A549 (cell line): ENCODE measurements around the gene CENPU. TPM values are rescaled to one million over a fixed set of nuclear protein-coding genes. Genes with fewer than 3 reads are reported as not detected.

Source experiments
- ATAC-seq, 2 experiments: fragments of 200-7000 bp in 1 of 2; fragments of >200 bp in 1 of 2; cut with Nextera tagmentation in 1 of 2; cut with Tn5 transposase in 1 of 2; 3 replicates each; pipeline versions ENCODE4 v1.8.0 to v1.9.1; 2018 to 2020; ENCODE audit warnings: mild to moderate bottlenecking in 1 of 2, moderate library complexity in 1 of 2
- CTCF ChIA-PET: fragments of 300-600 bp; sonication (Branson Sonifier 250); formaldehyde crosslinking; extraction: SDS; loops from one replicate; lab custom pipeline; 2021; ENCODE audit warnings: antibody characterized with exemption, inconsistent platforms; lab: Yijun Ruan, JAX
- POLR2A ChIA-PET: fragments of 350-600 bp; formaldehyde crosslinking; extraction: SDS; loops from one replicate; lab custom pipeline; 2021; ENCODE audit warnings: antibody characterized with exemption, inconsistent platforms; lab: Yijun Ruan, JAX
- DNase-seq, 2 experiments: peaks; one replicate each; pipeline versions ENCODE4 v3.0.0 to v3.0.0-alpha.2; 2011 to 2016; ENCODE audit warnings: low read depth in 1 of 2, low spot score in 1 of 2
- FAIRE-seq: peaks from 2 replicates; lab custom pipeline; 2011; peaks lifted over from hg19 to GRCh38; lab: Jason Lieb, UNC
- H3K27ac ChIP-seq, 2 experiments: fragments of >200 bp; sonication (Bioruptor Twin); formaldehyde crosslinking; 3 replicates each; pipeline ENCODE4 v1.5.1; 2016 to 2017
- H3K4me1 ChIP-seq: fragments of >200 bp; sonication (Bioruptor Twin); formaldehyde crosslinking; 3 replicates; pipeline ENCODE4 v1.6.1; 2016
- H3K4me2 ChIP-seq: fragments of >200 bp; sonication (Bioruptor Twin); formaldehyde crosslinking; 3 replicates; pipeline ENCODE4 v1.6.1; 2016
- H3K4me3 ChIP-seq: fragments of >200 bp; sonication (Bioruptor Twin); formaldehyde crosslinking; 3 replicates; pipeline ENCODE4 v1.5.1; 2016
- H3K9me3 ChIP-seq: fragments of >200 bp; sonication (Bioruptor Twin); formaldehyde crosslinking; 3 replicates; pipeline ENCODE4 v1.6.1; 2016
- ATOH8 ChIP-seq: fragments of 250-450 bp; sonication (Bioruptor Pico); IDR thresholded peaks from 2 replicates; pipeline ENCODE4 v1.5.0; 2020; ENCODE audit warnings: low read depth, mild to moderate bottlenecking, moderate library complexity
- BCL3 ChIP-seq: fragments of >200 bp; sonication (Bioruptor Twin); formaldehyde crosslinking; IDR thresholded peaks from 3 replicates; pipeline ENCODE4 v1.6.1; 2016
- CBX2 ChIP-seq: fragments of 200-600 bp; sonication (generic); IDR thresholded peaks from 2 replicates; pipeline ENCODE4 v1.6.1; 2016; ENCODE audit warnings: low read depth, mild to moderate bottlenecking, borderline replicate concordance
- CTCF ChIP-seq: fragments of >200 bp; sonication (Bioruptor Twin); formaldehyde crosslinking; IDR thresholded peaks from 3 replicates; pipeline ENCODE4 v1.5.1; 2016
- E2F6 ChIP-seq: IDR thresholded peaks from 2 replicates; pipeline ENCODE4 v1.6.1; 2012; ENCODE audit warnings: low read depth, borderline replicate concordance
- EHF ChIP-seq: fragments of 250-450 bp; sonication (Bioruptor Pico); IDR thresholded peaks from 2 replicates; pipeline ENCODE4 v1.5.0; 2020; ENCODE audit warnings: mild to moderate bottlenecking
- EHMT2 ChIP-seq: fragments of 200-600 bp; sonication (generic); IDR thresholded peaks from 2 replicates; pipeline ENCODE4 v1.6.1; 2016; ENCODE audit warnings: antibody characterized with exemption, low read depth, mild to moderate bottlenecking, moderate library complexity
- FOSB ChIP-seq: fragments of 250-450 bp; sonication (Bioruptor Pico); IDR thresholded peaks from 2 replicates; pipeline ENCODE4 v1.5.0; 2020; ENCODE audit warnings: mild to moderate bottlenecking, moderate library complexity
- FOXS1 ChIP-seq: fragments of 250-450 bp; sonication (Bioruptor Pico); IDR thresholded peaks from 2 replicates; pipeline ENCODE4 v1.5.0; 2020; ENCODE audit warnings: mild to moderate bottlenecking, moderate library complexity
- HOXA7 ChIP-seq: fragments of 250-450 bp; sonication (Bioruptor Pico); IDR thresholded peaks from 2 replicates; pipeline ENCODE4 v1.5.0; 2020; ENCODE audit warnings: mild to moderate bottlenecking, moderate library complexity
- HOXB5 ChIP-seq: fragments of 250-450 bp; sonication (Bioruptor Pico); IDR thresholded peaks from 2 replicates; pipeline ENCODE4 v1.5.0; 2020; ENCODE audit warnings: mild to moderate bottlenecking, moderate library complexity
- KDM1A ChIP-seq: fragments of 200-600 bp; sonication (generic); IDR thresholded peaks from 2 replicates; pipeline ENCODE4 v1.6.1; 2016; ENCODE audit warnings: low read depth, mild to moderate bottlenecking
- KDM5A ChIP-seq: fragments of 200-600 bp; sonication (generic); IDR thresholded peaks from 2 replicates; pipeline ENCODE4 v1.6.1; 2016; ENCODE audit warnings: antibody characterized with exemption, mild to moderate bottlenecking
- MAFK ChIP-seq: fragments of 450-650 bp; IDR thresholded peaks from 2 replicates; pipeline ENCODE4 v1.6.1; 2014; ENCODE audit not compliant: partially characterized antibody
- MAX ChIP-seq: IDR thresholded peaks from 2 replicates; pipeline ENCODE4 v1.6.1; 2012
- MYC ChIP-seq: IDR thresholded peaks from 2 replicates; pipeline ENCODE4 v1.6.1; 2012; ENCODE audit warnings: mild to moderate bottlenecking, inconsistent platforms, low read length, improper control_type of control experiment, borderline replicate concordance
- RAD21 ChIP-seq, 2 experiments: fragments of >200 bp in 1 of 2; sonication (Bioruptor Twin) in 1 of 2; formaldehyde crosslinking in 1 of 2; IDR thresholded peaks in 1 of 2; conservative IDR thresholded peaks in 1 of 2; 2 replicates in 1 of 2; 3 replicates in 1 of 2; pipeline ENCODE4 v1.6.1; 2012 to 2018; ENCODE audit warnings: inconsistent platforms in 1 of 2
- RARB ChIP-seq: fragments of 250-450 bp; sonication (Bioruptor Pico); IDR thresholded peaks from 2 replicates; pipeline ENCODE4 v1.8.0; 2021; ENCODE audit warnings: mild to moderate bottlenecking, moderate library complexity
- RCOR1 ChIP-seq: fragments of 150-350 bp; IDR thresholded peaks from 2 replicates; pipeline ENCODE4 v1.6.1; 2014; ENCODE audit warnings: antibody characterized with exemption, low read length, low read depth
- RNF2 ChIP-seq: fragments of 200-600 bp; sonication (generic); IDR thresholded peaks from 2 replicates; pipeline ENCODE4 v1.6.1; 2016; ENCODE audit warnings: low read depth, mild to moderate bottlenecking, antibody characterized with exemption, moderate library complexity, borderline replicate concordance
- SREBF2 ChIP-seq: fragments of 450-650 bp; IDR thresholded peaks from 2 replicates; pipeline ENCODE4 v1.6.1; 2014; ENCODE audit warnings: mild to moderate bottlenecking, moderate library complexity
- TFCP2L1 ChIP-seq: fragments of 250-450 bp; sonication (Bioruptor Pico); IDR thresholded peaks from 2 replicates; pipeline ENCODE4 v1.5.0; 2021; ENCODE audit warnings: mild to moderate bottlenecking
- ZFP36 ChIP-seq: fragments of 450-650 bp; IDR thresholded peaks from 2 replicates; pipeline ENCODE4 v1.6.1; 2014; ENCODE audit warnings: borderline replicate concordance; ENCODE audit not compliant: partially characterized antibody
- ZSCAN20 ChIP-seq: fragments of 250-450 bp; sonication (Bioruptor Pico); IDR thresholded peaks from 2 replicates; pipeline ENCODE4 v1.8.0; 2022; ENCODE audit warnings: mild to moderate bottlenecking, moderate library complexity
- WGBS: methylation state at CpG from one replicate; pipeline ENCODE4 v1.1.6; 2017; ENCODE audit errors: missing lambda C conversion rate; 5-methylcytosine and 5-hydroxymethylcytosine counted together
- polyA plus RNA-seq, 4 experiments: library from polyadenylated mRNA; depleted of rRNA in 3 of 4; stranded (reverse); fragments of >200 nt; fragmentation: RNase III in 1 of 4; extraction: RNeasy Plus Mini Kit Qiagen cat#74134 plus additional on column Dnase treatment in 1 of 4; gene quantifications; 2 replicates in 3 of 4; 3 replicates in 1 of 4; pipeline ENCODE4 v1.2.3, GENCODE V29; 2011 to 2017

The CENPU gene
- polyA plus RNA-seq, 2 of the 4 experiments (the other 2 are of a cell fraction), result 22.9 to 28.4 TPM

GRCh38 chr4:184648313-184649025 is 85.4 kb downstream of the CENPU start:
- no peaks in the 10 kb centered on the region for H3K9me3 ChIP-seq
- H3K27ac ChIP-seq, result peak overlapping the region; percentile 82 to 97
- FAIRE-seq (no peak), DNase-seq (peak; percentile 3 to 21), ATAC-seq (peak; percentile 54 to 62)
- WGBS, result 8% methylated on average over 14 of the region's 52 CpGs
- POLR2A ChIA-PET, result interaction anchor here (1.0 to 1.9 kb wide), 3 partner anchors 37 to 661 kb away, joined by 3 to 8 read pairs (median 4); partner anchors contain the start of gene CENPU
- peak overlapping the region; percentile 83 for H3K4me3 ChIP-seq
- peaks cover 14% of the 10 kb centered on the region for H3K4me1 ChIP-seq
- TF ChIP-seq ZSCAN20 (CRISPR knock-in tag), result no peak
- TF ChIP-seq EHMT2, result no peak
- no peak for TF ChIP-seq HOXB5 (CRISPR knock-in tag)
- TF ChIP-seq RAD21 (conservative IDR thresholded peaks at IDR 0.05 in 1 of 2, IDR thresholded peaks at IDR 0.05 in 1 of 2), result no peak
- TF ChIP-seq SREBF2, result no peak
- TF ChIP-seq FOXS1, result no peak
- no peak for TF ChIP-seq RCOR1
- TF ChIP-seq HOXA7 (CRISPR knock-in tag), result no peak
- no peak for TF ChIP-seq KDM5A
- no peak for TF ChIP-seq ATOH8 (CRISPR knock-in tag)
- no peak for TF ChIP-seq RARB (CRISPR knock-in tag)
- no peak for TF ChIP-seq FOSB (CRISPR knock-in tag)
- no peak for TF ChIP-seq MYC
- no peak for TF ChIP-seq ZFP36
- no peak for TF ChIP-seq RNF2
- TF ChIP-seq MAFK, result no peak
- no peak for TF ChIP-seq E2F6
- peak overlapping the region; percentile 100 for H3K4me2 ChIP-seq
- CTCF ChIA-PET, result interaction anchor here (0.8 to 1.3 kb wide), 5 partner anchors 10 to 385 kb away, joined by 3 read pairs; no protein-coding TSS in a partner anchor

GRCh38 chr4:184648054-184648312 is 85.9 kb downstream of the CENPU start:
- TF ChIP-seq EHF (CRISPR knock-in tag) (no peak), SREBF2 (no peak), MYC (no peak), MAFK (no peak), BCL3 (no peak), TFCP2L1 (CRISPR knock-in tag) (no peak), FOSB (CRISPR knock-in tag) (no peak), KDM5A (no peak), RAD21 (conservative IDR thresholded peaks at IDR 0.05 in 1 of 2, IDR thresholded peaks at IDR 0.05 in 1 of 2) (no peak), CTCF (no peak), CBX2 (no peak), MAX (no peak), RARB (CRISPR knock-in tag) (no peak), KDM1A (no peak)
- ChIA-PET POLR2A (interaction anchor here (1.9 kb wide), 1 partner anchor 86 kb away, joined by 8 read pairs; the partner anchor contains the start of gene CENPU), CTCF (interaction anchor here (0.8 to 1.3 kb wide), 3 partner anchors 9 to 383 kb away, joined by 3 read pairs; no protein-coding TSS in a partner anchor)
- 29% methylated on average over 6 of the region's 6 CpGs for WGBS
- H3K4me3 ChIP-seq, result peak overlapping the region; percentile 83
- ATAC-seq (no peak), FAIRE-seq (no peak), DNase-seq (no peak)
- H3K27ac ChIP-seq, result peak overlapping the region; percentile 82 to 97
- H3K9me3 ChIP-seq, result no peaks in the 10 kb centered on the region
- H3K4me2 ChIP-seq, result peak overlapping the region; percentile 100
- peaks cover 14% of the 10 kb centered on the region for H3K4me1 ChIP-seq
